H1 (cell line): ENCODE results near the gene NLN. TPM values are rescaled to one million over a fixed set of nuclear protein-coding genes. Genes with fewer than 3 reads are reported as not detected.

Experiments used
- CBX5 ChIP-seq: fragments of 300-800, 300-1000 bp; sonication (generic); IDR thresholded peaks from 2 replicates; pipeline ENCODE4 v1.7.1; 2016; ENCODE audit warnings: antibody characterized with exemption, low read length, low read depth
- CHD1 ChIP-seq: IDR thresholded peaks from 2 replicates; pipeline ENCODE4 v1.6.1; 2012; ENCODE audit warnings: low read depth, low read length, improper control_type of control experiment
- TBP ChIP-seq: IDR thresholded peaks from 2 replicates; pipeline ENCODE4 v1.6.1; 2011; ENCODE audit warnings: low read depth, low read length, improper control_type of control experiment
- polyA plus RNA-seq, 7 experiments: library from polyadenylated mRNA; depleted of rRNA in 3 of 7; stranded (reverse) in 5 of 7; unstranded in 2 of 7; fragments of >200 nt in 5 of 7; fragments of 200-250 nt in 2 of 7; gene quantifications; 1 replicate in 5 of 7; 2 replicates in 1 of 7; 4 replicates in 1 of 7; pipeline versions ENCODE4 v1.2.1 to v1.2.3, GENCODE V29; 2011 to 2013; ENCODE audit warnings: missing spikeins in 2 of 7, mixed read lengths in 2 of 7
- total RNA-seq: library from RNA; stranded (reverse); fragmentation: NEBNext Ultra II Directional; extraction: Animal tissue kit (Norgen Biotek cat#: 25700); gene quantifications from 2 replicates; pipeline ENCODE4 v1.2.1, GENCODE V29; 2021
- TF ChIP-seq, protein P1 (sequence below): IDR thresholded peaks from 2 replicates; pipeline ENCODE4 v1.6.1; 2012; ENCODE audit warnings: inconsistent platforms

NLN gene
- total and polyA plus RNA-seq, 2 of the 8 experiments (the other 6 are each of a cell fraction or from before 2014, with no cell fraction given): 46.7 to 192 TPM

DNA sequence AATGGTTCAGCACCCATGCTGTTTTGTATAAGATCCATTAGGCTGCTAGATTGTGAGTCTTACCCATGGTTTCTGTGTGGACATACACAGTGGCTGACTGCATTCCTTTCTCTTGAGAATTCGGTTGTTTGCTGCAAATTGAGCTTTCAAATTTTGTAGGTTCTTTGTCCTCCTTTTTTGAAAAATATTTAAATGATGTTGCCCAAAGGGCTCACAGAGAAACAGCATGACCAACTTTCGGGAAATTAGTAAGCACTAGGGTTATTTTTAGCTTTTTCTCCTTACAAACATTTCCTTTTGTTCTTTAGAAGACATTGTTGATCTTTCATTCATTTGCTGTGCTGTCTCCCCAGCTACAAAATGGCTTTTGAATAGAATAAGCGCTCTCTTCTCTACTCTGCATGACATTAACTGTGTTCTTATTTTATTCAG lies 79.4 kb downstream of the NLN start (continued):
- TF ChIP-seq, protein P1, sequence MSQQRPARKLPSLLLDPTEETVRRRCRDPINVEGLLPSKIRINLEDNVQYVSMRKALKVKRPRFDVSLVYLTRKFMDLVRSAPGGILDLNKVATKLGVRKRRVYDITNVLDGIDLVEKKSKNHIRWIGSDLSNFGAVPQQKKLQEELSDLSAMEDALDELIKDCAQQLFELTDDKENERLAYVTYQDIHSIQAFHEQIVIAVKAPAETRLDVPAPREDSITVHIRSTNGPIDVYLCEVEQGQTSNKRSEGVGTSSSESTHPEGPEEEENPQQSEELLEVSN: no peak
- TF ChIP-seq CHD1: no peak
- no peak for TF ChIP-seq CBX5
- TF ChIP-seq TBP: no peak
